ENCODE measurements around the gene LAMC2.

DNA sequence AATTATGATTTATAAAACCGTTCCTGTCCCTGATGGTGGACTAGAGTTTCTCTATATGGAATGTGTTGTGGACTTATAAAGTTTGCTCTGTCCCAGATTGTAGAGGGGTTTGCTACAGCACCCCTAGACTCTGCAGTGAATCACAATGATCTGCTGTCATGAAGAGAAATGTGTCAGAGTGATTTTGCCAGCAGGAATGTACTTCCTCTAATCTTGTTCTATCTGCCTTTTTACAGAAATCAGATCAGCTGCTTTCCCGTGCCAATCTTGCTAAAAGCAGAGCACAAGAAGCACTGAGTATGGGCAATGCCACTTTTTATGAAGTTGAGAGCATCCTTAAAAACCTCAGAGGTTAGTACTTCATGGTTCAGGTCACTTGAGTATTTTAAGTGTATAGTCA is 52.0 kb downstream of the LAMC2 start:
- TF ChIP-seq POLR2AphosphoS5 (IDR thresholded peaks at IDR 0.05) (no peak), EP300 (IDR thresholded peaks at IDR 0.05) (no peak), POLR2A (IDR thresholded peaks at IDR 0.05) (no peak)
- TF ChIP-seq, protein P1, sequence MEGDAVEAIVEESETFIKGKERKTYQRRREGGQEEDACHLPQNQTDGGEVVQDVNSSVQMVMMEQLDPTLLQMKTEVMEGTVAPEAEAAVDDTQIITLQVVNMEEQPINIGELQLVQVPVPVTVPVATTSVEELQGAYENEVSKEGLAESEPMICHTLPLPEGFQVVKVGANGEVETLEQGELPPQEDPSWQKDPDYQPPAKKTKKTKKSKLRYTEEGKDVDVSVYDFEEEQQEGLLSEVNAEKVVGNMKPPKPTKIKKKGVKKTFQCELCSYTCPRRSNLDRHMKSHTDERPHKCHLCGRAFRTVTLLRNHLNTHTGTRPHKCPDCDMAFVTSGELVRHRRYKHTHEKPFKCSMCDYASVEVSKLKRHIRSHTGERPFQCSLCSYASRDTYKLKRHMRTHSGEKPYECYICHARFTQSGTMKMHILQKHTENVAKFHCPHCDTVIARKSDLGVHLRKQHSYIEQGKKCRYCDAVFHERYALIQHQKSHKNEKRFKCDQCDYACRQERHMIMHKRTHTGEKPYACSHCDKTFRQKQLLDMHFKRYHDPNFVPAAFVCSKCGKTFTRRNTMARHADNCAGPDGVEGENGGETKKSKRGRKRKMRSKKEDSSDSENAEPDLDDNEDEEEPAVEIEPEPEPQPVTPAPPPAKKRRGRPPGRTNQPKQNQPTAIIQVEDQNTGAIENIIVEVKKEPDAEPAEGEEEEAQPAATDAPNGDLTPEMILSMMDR (IDR thresholded peaks at IDR 0.05): no peak
